Measurements from ENCODE around the gene C1orf167. TPM values are rescaled to one million over a fixed set of nuclear protein-coding genes. Genes with fewer than 3 reads are reported as not detected.

The C1orf167 gene
- total and polyA plus RNA-seq, 2 of the 8 experiments (the other 6 are each of a cell fraction or from before 2014, with no cell fraction given) = 0.70 to 1.3 TPM

GRCh38 chr1:11787251-11787803 is 25.3 kb downstream of the C1orf167 start (continued):
- TF ChIP-seq CHD1 (IDR thresholded peaks at IDR 0.05; ENCODE audit: low read depth, low read length) = no peak
- TF ChIP-seq EGR1 (IDR thresholded peaks at IDR 0.05; ENCODE audit: borderline replicate concordance, low read depth, low read length) = no peak
- no peak for TF ChIP-seq CTCF (IDR thresholded peaks at IDR 0.05; ENCODE audit: control extremely low read depth in 1 of 3, insufficient read depth in 1 of 3, low read depth in 1 of 3, low read length in 3 of 3)
- peak in 1 of 2 experiments; percentile 67; a peak in 1 of 4 replicates for TF ChIP-seq SIN3A (conservative IDR thresholded peaks at IDR 0.05 in 1 of 2, IDR thresholded peaks at IDR 0.05 in 1 of 2; ENCODE audit: low read depth in 1 of 2, low read length in 2 of 2)
- no peak for TF ChIP-seq SP2 (IDR thresholded peaks at IDR 0.05; ENCODE audit: low read length)
- no peak for TF ChIP-seq ASH2L (IDR thresholded peaks at IDR 0.05; ENCODE audit: low read length)
- no peak for TF ChIP-seq BACH1 (IDR thresholded peaks at IDR 0.05; ENCODE audit: low read length)
- no peak for TF ChIP-seq SUZ12 (IDR thresholded peaks at IDR 0.05; ENCODE audit: low read length)
- TF ChIP-seq, protein P1, sequence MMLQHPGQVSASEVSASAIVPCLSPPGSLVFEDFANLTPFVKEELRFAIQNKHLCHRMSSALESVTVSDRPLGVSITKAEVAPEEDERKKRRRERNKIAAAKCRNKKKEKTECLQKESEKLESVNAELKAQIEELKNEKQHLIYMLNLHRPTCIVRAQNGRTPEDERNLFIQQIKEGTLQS (IDR thresholded peaks at IDR 0.05; ENCODE audit: insufficient read depth, low read depth, low read length) = no peak
- no peak for TF ChIP-seq HDAC6 (IDR thresholded peaks at IDR 0.05; ENCODE audit: low read depth, low read length)
- peak in 1 of 2 experiments; percentile 55; a peak in 1 of 3 replicates for TF ChIP-seq POLR2A (IDR thresholded peaks at IDR 0.05; ENCODE audit: control extremely low read depth in 1 of 2, low read depth in 2 of 2, low read length in 2 of 2)
- TF ChIP-seq KDM4A (IDR thresholded peaks at IDR 0.05; ENCODE audit: low read depth, low read length, severe bottlenecking) = no peak
- no peak for TF ChIP-seq CHD2 (IDR thresholded peaks at IDR 0.05; ENCODE audit: low read length)
- no peak for TF ChIP-seq RNF2 (IDR thresholded peaks at IDR 0.05; ENCODE audit: borderline replicate concordance, low read depth, low read length, missing control alignments, poor library complexity, severe bottlenecking)
- no peak for TF ChIP-seq CBX5 (IDR thresholded peaks at IDR 0.05; ENCODE audit: low read depth, low read length)
- no peak for TF ChIP-seq BCL11A (IDR thresholded peaks at IDR 0.05; ENCODE audit: low read depth in 2 of 2, low read length in 2 of 2)
- no peak for TF ChIP-seq SP4 (IDR thresholded peaks at IDR 0.05; ENCODE audit: low read length)
- TF ChIP-seq YY1 (IDR thresholded peaks at IDR 0.05; ENCODE audit: low read depth, low read length) = no peak
- TF ChIP-seq KDM5A (IDR thresholded peaks at IDR 0.05; ENCODE audit: low read length) = no peak
- no peak for TF ChIP-seq SIRT6 (IDR thresholded peaks at IDR 0.05; ENCODE audit: low read length)
- peak; percentile 67 for TF ChIP-seq TEAD4 (IDR thresholded peaks at IDR 0.05; ENCODE audit: low read depth, low read length)
- no peak for TF ChIP-seq MAFK (IDR thresholded peaks at IDR 0.05; ENCODE audit: low read depth, low read length)
- no peak for TF ChIP-seq JUND (IDR thresholded peaks at IDR 0.05; ENCODE audit: low read length)
- TF ChIP-seq CEBPB (IDR thresholded peaks at IDR 0.05; ENCODE audit: low read depth, low read length) = no peak
